CD4-positive, CD25-positive, alpha-beta regulatory T cell (primary cell): Measurements from ENCODE around the gene TAF11. TPM values are rescaled to one million over a fixed set of nuclear protein-coding genes. Genes with fewer than 3 reads are reported as not detected.
A peak's percentile ranks its signal among the peaks of the same experiment; 100 is the strongest.
"Not testable (repeated sequence)": the region's sequence is repeated elsewhere in the genome, so short reads cannot be mapped to it uniquely, and the experiment has no call there.

ENCODE experiments used
- ATAC-seq, 2 donors: fragments of 150-1000 bp; cut with Tn5 transposase; one replicate each; pipeline ENCODE4 v1.10.0; 2021; ENCODE audit warnings: low read depth in 2 of 2, moderate number of reproducible peaks in 2 of 2, moderate library complexity in 1 of 2
- DNase-seq, 3 donors: peaks; one replicate each; pipeline versions ENCODE4 v3.0.0 to v3.0.0-alpha.2; 2012 to 2022; ENCODE audit warnings: mixed read lengths in 1 of 3
- H3K27ac ChIP-seq: one replicate; pipeline ENCODE4 v1.7.0; 2013; ENCODE audit warnings: mild to moderate bottlenecking, low read length; ENCODE audit not compliant: insufficient read depth, poor library complexity, severe bottlenecking
- H3K27me3 ChIP-seq: one replicate; pipeline ENCODE4 v1.7.0; 2013; ENCODE audit warnings: low read length; ENCODE audit not compliant: control insufficient read depth, insufficient read depth
- H3K36me3 ChIP-seq: one replicate; pipeline ENCODE4 v1.7.0; 2013; ENCODE audit warnings: mild to moderate bottlenecking, low read length, moderate library complexity; ENCODE audit not compliant: control insufficient read depth, insufficient read depth
- H3K4me1 ChIP-seq: 2 replicates; pipeline ENCODE4 v1.7.0; 2013; ENCODE audit warnings: mild to moderate bottlenecking, low read length; ENCODE audit not compliant: insufficient read depth, control insufficient read depth, poor library complexity, severe bottlenecking
- H3K4me3 ChIP-seq: one replicate; pipeline ENCODE4 v1.7.0; 2013; ENCODE audit warnings: low read depth, mild to moderate bottlenecking, low read length, moderate library complexity
- H3K9me3 ChIP-seq, 2 experiments: 1 replicate in 1 of 2; 2 replicates in 1 of 2; pipeline ENCODE4 v1.7.0; 2013; ENCODE audit warnings: low read length in 2 of 2, mild to moderate bottlenecking in 1 of 2, moderate library complexity in 1 of 2; ENCODE audit not compliant: control insufficient read depth in 2 of 2
- H3K27ac Mint-ChIP-seq, 3 donors: one replicate each; pipeline ENCODE4 v1.8.0; 2020 to 2022; ENCODE audit warnings: mild to moderate bottlenecking in 3 of 3, mixed read lengths in 3 of 3, moderate library complexity in 2 of 3
- H3K27me3 Mint-ChIP-seq: one replicate; pipeline ENCODE4 v1.8.0; 2022; ENCODE audit warnings: mild to moderate bottlenecking, mixed read lengths
- H3K36me3 Mint-ChIP-seq: one replicate; pipeline ENCODE4 v1.8.0; 2020; ENCODE audit warnings: mixed read lengths
- H3K4me1 Mint-ChIP-seq, 4 donors: one replicate each; pipeline ENCODE4 v1.8.0; 2020 to 2022; ENCODE audit warnings: mixed read lengths in 4 of 4, mild to moderate bottlenecking in 1 of 4
- H3K4me3 Mint-ChIP-seq, 4 donors: one replicate each; pipeline ENCODE4 v1.8.0; 2020 to 2022; ENCODE audit warnings: mild to moderate bottlenecking in 4 of 4, mixed read lengths in 4 of 4, moderate library complexity in 3 of 4
- H3K9me3 Mint-ChIP-seq, 7 donors: one replicate each; pipeline ENCODE4 v1.8.0; 2020 to 2022; ENCODE audit warnings: mixed read lengths in 7 of 7, mild to moderate bottlenecking in 3 of 7, moderate library complexity in 2 of 7
- polyA plus RNA-seq, 4 donors: library from polyadenylated mRNA; unstranded; fragments of 300-500 nt; fragmentation: Illumina TruSeq; gene quantifications; one replicate each; pipeline ENCODE4 v1.2.3, GENCODE V29; 2021
- total RNA-seq: library from RNA; stranded (reverse); gene quantifications from one replicate; pipeline ENCODE4 v1.2.3, GENCODE V29; 2022

Gene TAF11
- total and polyA plus RNA-seq, 5 donors from 2014 or later, result 16.3 to 39.1 (median 24.3) TPM

- no peaks in the 10 kb centered on the region for H3K36me3 ChIP-seq
- peaks cover 0 to 8% (median 2%) of the 10 kb centered on the region in 4 donors for H3K4me1 Mint-ChIP-seq
- ATAC-seq (no peak), DNase-seq (no peak)
- H3K4me1 ChIP-seq, result no peaks in the 10 kb centered on the region
- no peaks in the 10 kb centered on the region for H3K9me3 Mint-ChIP-seq
- H3K27ac Mint-ChIP-seq, result no peak overlapping the region
- no peaks in the 10 kb centered on the region for H3K27me3 ChIP-seq
- H3K4me3 Mint-ChIP-seq, result no peak overlapping the region
- no peak overlapping the region for H3K27ac ChIP-seq
- H3K9me3 ChIP-seq, result no peaks in the 10 kb centered on the region
- no peak overlapping the region for H3K4me3 ChIP-seq
- peaks cover 17% of the 10 kb centered on the region for H3K36me3 Mint-ChIP-seq
- H3K27me3 Mint-ChIP-seq, result no peaks in the 10 kb centered on the region
Observed at GRCh38 chr6:34901930-34902329, 14.1 kb upstream of the TAF11 start.

DNA sequence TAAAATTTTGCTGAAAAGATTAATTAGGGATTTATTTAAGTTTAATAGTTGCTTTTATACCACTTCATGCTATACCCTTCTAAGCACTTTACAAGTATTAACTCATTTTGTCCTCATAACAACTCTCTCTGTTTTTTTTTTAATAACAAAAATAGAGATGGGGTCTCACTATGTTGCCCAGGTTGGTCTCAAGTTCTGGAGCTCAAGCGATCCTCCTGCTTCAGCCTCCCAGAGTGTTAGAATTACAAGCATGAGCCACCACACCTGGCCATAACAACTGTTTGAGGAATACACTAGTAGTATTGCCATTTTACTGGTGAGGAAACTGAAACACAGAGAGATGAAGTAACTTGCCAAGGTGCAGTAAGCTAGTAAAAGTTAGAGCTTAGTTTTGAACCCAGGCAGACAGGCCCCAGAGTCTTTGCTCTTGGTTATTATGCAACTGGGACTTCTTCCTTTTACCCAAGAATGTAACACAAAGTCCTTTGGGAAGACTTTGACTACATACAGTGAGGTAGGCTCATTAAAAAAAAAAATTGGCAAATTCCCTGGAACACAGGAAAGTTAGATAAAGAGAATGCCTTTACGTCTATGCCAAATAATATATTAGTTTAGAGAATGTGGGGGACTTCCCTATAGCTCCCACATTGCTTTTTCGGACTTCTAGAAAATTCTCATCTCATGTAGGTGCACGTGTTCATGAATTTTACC lies 12.6 kb upstream of the TAF11 start:
- no peak for DNase-seq
- Histone ChIP-seq H3K4me3 (no peak overlapping the region), H3K27ac (no peak overlapping the region), H3K9me3 (no peaks in the 10 kb centered on the region), H3K4me1 (no peaks in the 10 kb centered on the region), H3K27me3 (no peaks in the 10 kb centered on the region), H3K36me3 (no peaks in the 10 kb centered on the region)
- Mint-ChIP-seq H3K27ac (no peak overlapping the region), H3K27me3 (no peaks in the 10 kb centered on the region), H3K36me3 (peaks cover 5% of the 10 kb centered on the region), H3K9me3 (no peaks in the 10 kb centered on the region), H3K4me3 (no peak overlapping the region), H3K4me1 (peaks cover 0 to 8% (median 2%) of the 10 kb centered on the region in 4 donors)
- no peak for ATAC-seq

GRCh38 chr6:34899748-34900147 lies 11.9 kb upstream of the TAF11 start:
- not testable (repeated sequence) for H3K4me3 ChIP-seq, H3K4me1 Mint-ChIP-seq, H3K4me3 Mint-ChIP-seq, DNase-seq, H3K36me3 Mint-ChIP-seq, H3K27me3 Mint-ChIP-seq, H3K9me3 Mint-ChIP-seq, ATAC-seq, H3K9me3 ChIP-seq, H3K36me3 ChIP-seq, H3K27ac Mint-ChIP-seq, H3K27me3 ChIP-seq, H3K27ac ChIP-seq, H3K4me1 ChIP-seq

DNA sequence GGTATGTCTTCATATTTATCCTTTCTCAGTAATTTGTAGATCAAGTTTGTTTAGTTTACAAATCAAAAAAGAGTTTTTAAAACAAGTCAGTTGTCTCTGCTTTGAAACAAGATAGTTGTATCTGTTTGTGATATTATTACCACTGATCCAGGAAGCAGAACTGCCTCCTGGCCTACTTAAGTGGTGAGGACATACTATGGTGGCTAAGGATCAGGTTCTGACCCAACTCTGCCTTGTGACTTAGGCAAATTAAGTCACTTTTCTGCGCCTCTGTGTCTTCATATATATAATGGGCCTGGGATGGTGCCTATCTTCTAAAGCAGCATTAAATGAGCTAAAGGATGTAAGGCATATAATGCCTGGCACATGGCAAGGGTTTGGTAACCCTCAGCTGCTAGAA lies 9.9 kb upstream of the TAF11 start:
- Histone ChIP-seq H3K4me3 (no peak overlapping the region), H3K27ac (no peak overlapping the region), H3K4me1 (no peaks in the 10 kb centered on the region), H3K27me3 (no peaks in the 10 kb centered on the region), H3K9me3 (no peaks in the 10 kb centered on the region), H3K36me3 (no peaks in the 10 kb centered on the region)
- Mint-ChIP-seq H3K36me3 (no peaks in the 10 kb centered on the region), H3K27ac (no peak overlapping the region), H3K9me3 (no peaks in the 10 kb centered on the region), H3K27me3 (no peaks in the 10 kb centered on the region), H3K4me3 (no peak overlapping the region), H3K4me1 (peaks cover under 1 to 13% (median 5%) of the 10 kb centered on the region in 4 donors)
- ATAC-seq, result no peak
- no peak for DNase-seq

DNA sequence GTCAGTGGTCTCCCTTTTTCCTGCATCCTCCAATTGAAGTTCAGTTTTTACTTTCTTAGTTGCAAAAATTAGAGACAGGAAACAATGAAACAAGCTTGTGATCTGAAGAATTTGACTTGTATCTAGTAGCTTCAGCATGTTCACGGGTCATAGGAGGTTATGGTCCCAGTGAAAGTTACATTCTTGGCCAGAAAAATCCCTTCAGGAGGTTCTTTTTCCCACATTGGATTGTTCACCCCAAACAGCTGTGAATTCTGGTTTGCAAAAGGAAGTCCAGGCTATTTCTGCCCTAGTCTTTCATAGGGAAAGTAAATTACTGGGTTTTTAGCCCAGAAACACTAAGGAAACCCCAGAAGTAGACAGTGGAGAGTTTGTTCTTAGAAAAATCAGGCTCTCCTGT lies 9.3 kb upstream of the TAF11 start:
- Histone ChIP-seq H3K36me3 (no peaks in the 10 kb centered on the region), H3K27ac (no peak overlapping the region), H3K9me3 (no peaks in the 10 kb centered on the region), H3K4me3 (no peak overlapping the region), H3K4me1 (no peaks in the 10 kb centered on the region), H3K27me3 (no peaks in the 10 kb centered on the region)
- H3K27ac Mint-ChIP-seq, result no peak overlapping the region
- ATAC-seq (no peak), DNase-seq (no peak)
- no peaks in the 10 kb centered on the region for H3K9me3 Mint-ChIP-seq
- no peak overlapping the region for H3K4me3 Mint-ChIP-seq
- H3K27me3 Mint-ChIP-seq, result no peaks in the 10 kb centered on the region
- H3K36me3 Mint-ChIP-seq, result no peaks in the 10 kb centered on the region
- H3K4me1 Mint-ChIP-seq, result peaks cover 4 to 17% (median 8%) of the 10 kb centered on the region in 4 donors

DNA sequence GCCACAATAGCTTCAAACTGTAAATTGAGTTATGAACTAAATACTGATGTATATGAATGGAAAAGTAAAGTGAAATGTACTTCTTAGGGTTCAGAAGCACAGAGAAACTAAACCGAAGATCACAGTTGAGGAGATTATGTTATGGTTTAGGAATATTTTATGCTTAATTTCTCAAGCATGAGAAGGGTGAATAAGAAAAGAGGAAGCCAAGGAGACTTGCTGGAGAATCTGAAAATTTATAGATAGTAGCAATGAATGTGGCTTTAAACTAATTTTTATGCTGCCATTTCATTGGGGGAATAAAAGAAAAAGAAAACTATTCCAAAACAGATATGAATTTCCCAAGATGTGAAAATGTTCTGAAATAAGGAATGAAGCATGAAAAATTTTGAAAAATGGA lies 6.9 kb upstream of the TAF11 start:
- H3K27ac Mint-ChIP-seq, result no peak overlapping the region
- DNase-seq, result no peak
- ATAC-seq, result no peak
- H3K27me3 Mint-ChIP-seq, result no peaks in the 10 kb centered on the region
- no peaks in the 10 kb centered on the region for H3K36me3 Mint-ChIP-seq
- H3K4me1 Mint-ChIP-seq, result peaks cover 13 to 34% (median 26%) of the 10 kb centered on the region in 4 donors
- Histone ChIP-seq H3K36me3 (no peaks in the 10 kb centered on the region), H3K27ac (no peak overlapping the region), H3K27me3 (no peaks in the 10 kb centered on the region), H3K9me3 (no peaks in the 10 kb centered on the region), H3K4me1 (peaks cover 10% of the 10 kb centered on the region), H3K4me3 (no peak overlapping the region)
- no peak overlapping the region for H3K4me3 Mint-ChIP-seq
- no peaks in the 10 kb centered on the region for H3K9me3 Mint-ChIP-seq

GRCh38 chr6:34891296-34891695 lies 3.5 kb upstream of the TAF11 start:
- peak overlapping the region in 3 of 4 donors; percentile 41 to 95 (median 87) for H3K4me3 Mint-ChIP-seq

DNA sequence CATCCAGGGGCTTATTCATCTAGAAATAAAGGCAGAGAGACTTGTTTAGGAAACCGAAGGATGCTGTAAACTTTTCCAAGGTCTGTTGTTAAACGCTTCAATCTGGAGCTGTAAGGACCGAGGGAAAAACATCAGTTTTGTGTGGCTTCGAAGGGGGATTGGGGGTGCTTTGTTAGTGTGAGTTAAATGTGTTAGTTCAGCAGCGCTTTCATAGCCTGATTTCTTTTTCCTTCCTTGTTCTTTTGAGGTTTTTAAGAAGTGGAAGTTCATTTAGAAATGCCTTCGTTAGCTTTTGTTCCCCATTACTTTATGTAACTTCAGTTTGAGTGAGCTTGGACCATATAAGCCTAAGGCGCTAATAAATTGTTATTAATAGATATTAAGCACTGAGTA lies 2.7 kb upstream of the TAF11 start:
- Histone ChIP-seq H3K27me3 (no peaks in the 10 kb centered on the region), H3K27ac (no peak overlapping the region), H3K4me3 (peak overlapping the region; percentile 59), H3K4me1 (peaks cover 37% of the 10 kb centered on the region), H3K9me3 (no peaks in the 10 kb centered on the region), H3K36me3 (no peaks in the 10 kb centered on the region)
- DNase-seq (no peak), ATAC-seq (no peak)
- peaks cover 3% of the 10 kb centered on the region for H3K36me3 Mint-ChIP-seq
- no peaks in the 10 kb centered on the region for H3K9me3 Mint-ChIP-seq
- peaks cover 7% of the 10 kb centered on the region for H3K27me3 Mint-ChIP-seq
- peak overlapping the region in 2 of 3 donors; percentile 85 to 100 for H3K27ac Mint-ChIP-seq
- H3K4me1 Mint-ChIP-seq, result peaks cover 13 to 56% (median 45%) of the 10 kb centered on the region in 4 donors
- H3K4me3 Mint-ChIP-seq, result peak overlapping the region; percentile 87 to 99 (median 97)

More at GRCh38 chr6:34891296-34891695, 3.5 kb upstream of the TAF11 start:
- no peaks in the 10 kb centered on the region for H3K9me3 Mint-ChIP-seq
- DNase-seq (no peak), ATAC-seq (no peak)
- H3K27me3 ChIP-seq, result no peaks in the 10 kb centered on the region
- peak overlapping the region in 1 of 3 donors; percentile 100 for H3K27ac Mint-ChIP-seq
- no peak overlapping the region for H3K4me3 ChIP-seq
- peaks cover 7% of the 10 kb centered on the region for H3K27me3 Mint-ChIP-seq
- H3K27ac ChIP-seq, result no peak overlapping the region
- peaks cover 13 to 52% (median 42%) of the 10 kb centered on the region in 4 donors for H3K4me1 Mint-ChIP-seq
- H3K4me1 ChIP-seq, result peaks cover 32% of the 10 kb centered on the region
- H3K36me3 ChIP-seq, result no peaks in the 10 kb centered on the region
- H3K9me3 ChIP-seq, result no peaks in the 10 kb centered on the region
- H3K36me3 Mint-ChIP-seq, result peaks cover 3% of the 10 kb centered on the region
